Measurements from ENCODE around the gene CRACR2A. TPM values are rescaled to one million over a fixed set of nuclear protein-coding genes. Genes with fewer than 3 reads are reported as not detected.

The CRACR2A gene
- total RNA-seq, 1 experiment from 2014 or later: 9.5 TPM

DNA sequence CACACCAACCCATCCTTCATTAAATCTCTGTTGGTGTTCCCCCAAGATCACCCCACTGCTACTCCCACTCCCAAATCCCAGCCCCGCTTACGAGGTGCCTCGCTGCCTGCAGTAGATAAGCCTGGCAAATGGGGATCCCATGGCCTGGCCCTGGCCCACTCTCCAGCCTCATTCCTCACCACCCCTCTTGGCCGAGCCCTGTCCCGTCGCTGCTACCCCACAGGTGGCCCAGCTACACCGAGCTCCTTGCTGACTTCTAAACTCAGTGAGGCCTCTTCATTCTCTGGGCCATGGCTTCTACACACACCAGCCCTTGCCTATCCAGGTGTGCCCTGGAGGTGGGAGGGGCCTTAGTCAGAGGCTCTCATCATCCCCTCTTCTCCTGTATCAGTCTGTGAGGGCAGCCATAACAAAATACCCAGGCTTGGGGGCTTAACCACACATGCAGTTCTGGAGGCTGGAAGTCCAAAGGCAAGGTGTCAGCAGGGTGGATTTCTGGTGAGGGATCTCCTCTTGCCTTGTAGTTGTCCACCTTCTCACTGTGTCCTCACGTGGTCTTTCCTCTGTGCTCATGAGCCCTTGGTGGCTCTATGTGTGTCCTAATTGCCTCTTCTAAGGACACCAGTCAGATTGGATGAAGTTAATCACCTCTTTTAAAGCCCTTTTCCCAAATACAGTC, 169.1 kb downstream of the CRACR2A start:
- H3K27me3 ChIP-seq: no peaks in the 10 kb centered on the region
- no peak overlapping the region for H3K4me3 ChIP-seq
- H3K9me3 ChIP-seq: no peaks in the 10 kb centered on the region
- DNase-seq: no peak
- H3K36me3 ChIP-seq: no peaks in the 10 kb centered on the region

DNA sequence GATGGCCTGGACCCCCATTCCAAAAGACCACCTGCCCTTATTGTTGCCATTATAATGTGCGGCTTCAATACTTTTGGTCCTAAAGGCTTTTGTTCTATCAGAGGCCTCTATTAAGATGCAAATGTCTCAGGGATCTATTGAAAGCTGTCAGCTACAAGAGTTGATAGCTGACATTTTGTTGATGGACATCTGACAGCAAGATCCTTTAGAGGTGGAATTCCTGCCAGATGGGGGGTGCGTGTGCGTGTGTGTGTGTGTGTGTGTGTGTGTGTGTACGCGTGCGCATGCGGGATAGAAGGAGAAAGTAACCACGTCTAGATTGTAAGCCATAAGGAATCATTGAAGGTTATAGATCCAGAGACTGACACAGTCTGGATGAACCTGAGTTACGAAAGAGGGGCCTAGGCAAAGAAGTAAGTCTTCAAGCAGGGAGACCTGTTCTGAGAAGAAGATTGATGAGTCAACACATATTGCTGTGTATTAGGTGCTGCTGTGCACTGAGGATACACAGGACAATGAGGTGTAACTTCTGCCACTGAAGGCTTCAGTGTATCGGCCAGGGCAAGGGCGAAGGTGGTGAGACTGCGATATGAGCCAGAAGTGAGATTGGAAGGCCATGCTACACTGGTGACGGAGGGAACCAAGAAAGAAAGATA, 172.7 kb downstream of the CRACR2A start:
- no peaks in the 10 kb centered on the region for H3K9me3 ChIP-seq
- H3K36me3 ChIP-seq: no peaks in the 10 kb centered on the region
- H3K27me3 ChIP-seq: no peaks in the 10 kb centered on the region
- H3K4me3 ChIP-seq: no peak overlapping the region
- no peak for DNase-seq

DNA sequence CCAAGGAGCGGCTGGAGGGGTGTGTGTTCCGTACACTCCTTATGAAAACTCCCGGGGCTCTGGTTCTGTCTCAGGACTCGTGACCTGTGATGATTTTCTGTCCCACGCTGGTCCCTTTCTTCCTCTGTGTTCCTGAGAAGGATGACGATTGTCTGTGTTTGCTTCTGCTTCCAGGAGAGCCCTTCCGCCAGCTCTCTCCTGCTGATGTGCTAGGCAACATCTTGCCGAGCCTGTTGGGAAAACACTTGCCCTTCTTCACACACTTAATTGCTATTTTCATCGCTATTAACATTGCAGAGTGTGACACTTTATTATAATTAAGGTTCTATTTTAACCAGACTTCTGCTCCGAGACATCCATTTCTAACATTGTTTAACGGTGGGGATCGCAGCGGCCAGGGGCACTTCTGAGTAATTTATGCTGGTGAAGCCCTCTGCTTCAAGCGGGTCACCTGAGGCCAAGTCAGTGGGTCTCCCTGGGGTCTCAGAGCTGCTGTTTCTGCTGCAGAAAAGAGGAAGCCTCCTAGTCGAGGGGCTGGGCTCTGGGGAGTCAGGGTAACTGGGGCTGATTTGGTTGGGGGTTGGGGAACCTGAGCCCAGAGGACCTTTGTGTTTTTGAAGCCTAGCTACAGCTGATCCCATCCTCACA, 173.3 kb downstream of the CRACR2A start:
- no peaks in the 10 kb centered on the region for H3K27me3 ChIP-seq
- H3K36me3 ChIP-seq: no peaks in the 10 kb centered on the region
- no peak overlapping the region for H3K4me3 ChIP-seq
- no peak for DNase-seq
- no peaks in the 10 kb centered on the region for H3K9me3 ChIP-seq

DNA sequence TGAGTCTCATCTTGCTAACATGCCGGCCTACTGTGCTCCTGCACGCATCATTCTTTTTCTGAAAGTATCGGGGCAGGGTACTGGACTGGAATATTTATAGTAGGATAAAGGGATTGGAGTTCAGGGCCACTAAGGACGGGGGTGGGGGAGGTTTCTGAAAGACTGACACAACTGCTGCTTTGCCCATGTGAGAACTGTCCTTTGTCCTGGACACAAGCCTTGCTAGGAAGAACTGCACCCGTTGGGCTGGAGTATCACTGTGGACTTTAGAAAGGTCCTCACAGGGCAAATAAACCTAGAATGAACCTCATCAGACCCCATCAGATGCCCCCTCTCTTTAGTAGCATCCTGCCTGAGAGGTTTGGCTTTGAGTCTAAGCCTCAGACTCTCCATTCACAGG, 174.4 kb downstream of the CRACR2A start:
- no peaks in the 10 kb centered on the region for H3K27me3 ChIP-seq
- no peak overlapping the region for H3K4me3 ChIP-seq
- H3K36me3 ChIP-seq: no peaks in the 10 kb centered on the region
- no peak for DNase-seq
- no peaks in the 10 kb centered on the region for H3K9me3 ChIP-seq

DNA sequence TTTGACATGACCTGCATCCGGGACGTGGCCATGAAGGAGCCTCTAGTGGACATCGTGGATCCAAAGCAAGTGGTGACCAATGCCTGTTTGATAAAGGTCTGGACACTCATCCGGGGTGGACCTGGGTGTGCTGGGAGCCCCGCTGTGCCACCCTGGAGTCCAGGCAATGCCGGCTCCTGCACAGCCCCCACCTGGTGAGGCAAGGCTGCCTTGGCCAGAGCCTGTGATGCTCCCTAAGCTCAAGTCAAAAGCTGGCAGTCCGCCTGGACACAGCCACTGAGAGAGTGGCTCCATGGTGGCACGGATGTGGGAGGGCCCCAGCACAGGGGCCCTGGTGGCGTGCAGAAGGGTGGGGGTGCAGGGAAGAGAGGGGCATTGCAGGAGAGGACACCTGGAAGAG, 176.0 kb downstream of the CRACR2A start:
- Histone ChIP-seq H3K27me3 (0 out of 2 replicates have a peak, but pooled peaks cover 3% of the 10 kb centered on the region), H3K4me3 (no peak overlapping the region), H3K9me3 (no peaks in the 10 kb centered on the region), H3K36me3 (no peaks in the 10 kb centered on the region)
- DNase-seq: no peak

DNA sequence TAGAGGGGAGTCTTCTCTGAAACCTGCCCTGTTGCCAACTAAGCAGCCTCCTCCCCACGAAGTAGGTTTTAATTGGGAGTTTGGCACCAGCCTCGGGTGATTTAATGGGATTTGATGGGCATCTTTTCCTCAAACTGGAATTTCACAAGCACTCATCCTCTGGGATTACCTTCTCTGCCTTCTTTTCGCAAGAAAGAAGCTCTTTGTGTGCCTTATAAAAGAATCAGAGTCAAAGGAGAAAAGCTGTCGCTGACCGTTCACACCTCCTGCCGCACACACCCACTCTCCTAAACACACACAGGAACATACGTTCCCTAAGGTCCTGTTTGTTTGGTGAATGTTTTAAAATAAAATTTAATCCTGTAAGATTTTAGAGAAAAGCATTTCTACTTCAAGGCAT, 177.9 kb downstream of the CRACR2A start:
- no peaks in the 10 kb centered on the region for H3K36me3 ChIP-seq
- H3K4me3 ChIP-seq: no peak overlapping the region
- H3K27me3 ChIP-seq: 0 out of 2 replicates have a peak, but pooled peaks cover 5% of the 10 kb centered on the region
- no peak for DNase-seq
- H3K9me3 ChIP-seq: no peaks in the 10 kb centered on the region

DNA sequence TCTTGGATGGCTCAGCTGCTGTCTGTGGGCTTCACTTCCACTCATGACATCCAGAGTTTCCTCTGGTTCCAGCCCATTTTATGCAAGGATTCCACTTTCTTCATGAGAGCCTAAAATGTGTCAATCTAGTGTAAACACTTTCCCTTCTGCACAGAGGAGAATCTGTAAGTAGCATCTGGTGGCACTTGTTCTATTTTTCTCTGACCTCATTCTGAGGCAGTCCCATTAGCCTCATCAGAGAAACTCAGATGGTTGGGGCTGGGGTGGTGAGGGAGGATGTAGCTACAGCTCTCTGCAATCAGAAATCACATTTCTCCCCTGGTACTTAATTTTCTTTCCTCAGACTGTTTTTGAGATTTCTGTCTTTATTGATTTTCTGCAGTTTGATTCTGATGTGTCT, 180.3 kb downstream of the CRACR2A start:
- Histone ChIP-seq H3K27me3 (0 out of 2 replicates have a peak, but pooled peaks cover 5% of the 10 kb centered on the region), H3K4me3 (no peak overlapping the region), H3K9me3 (no peaks in the 10 kb centered on the region), H3K36me3 (no peaks in the 10 kb centered on the region)
- DNase-seq: no peak

DNA sequence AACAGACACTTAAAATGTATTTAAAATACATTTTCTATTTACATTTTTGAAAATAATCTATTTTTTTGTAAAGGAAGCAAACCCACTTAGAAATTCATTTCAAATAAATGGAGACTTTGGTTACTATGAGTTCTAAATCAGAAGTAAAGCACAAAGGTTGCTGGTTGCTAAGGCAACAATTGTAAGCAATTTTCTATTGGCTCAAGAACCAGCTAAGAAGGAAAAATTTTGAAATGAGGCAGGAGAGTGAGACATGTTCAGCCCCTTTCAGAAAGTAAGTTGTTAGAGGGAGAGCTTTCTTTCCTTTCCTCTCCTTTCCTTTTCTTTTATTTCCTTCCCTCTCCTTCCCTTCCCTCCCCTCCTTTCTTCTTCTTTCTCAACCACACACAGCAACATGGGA, 181.2 kb downstream of the CRACR2A start:
- Histone ChIP-seq H3K27me3 (0 out of 2 replicates have a peak, but pooled peaks cover 5% of the 10 kb centered on the region), H3K4me3 (no peak overlapping the region), H3K9me3 (no peaks in the 10 kb centered on the region), H3K36me3 (no peaks in the 10 kb centered on the region)
- DNase-seq: no peak

DNA sequence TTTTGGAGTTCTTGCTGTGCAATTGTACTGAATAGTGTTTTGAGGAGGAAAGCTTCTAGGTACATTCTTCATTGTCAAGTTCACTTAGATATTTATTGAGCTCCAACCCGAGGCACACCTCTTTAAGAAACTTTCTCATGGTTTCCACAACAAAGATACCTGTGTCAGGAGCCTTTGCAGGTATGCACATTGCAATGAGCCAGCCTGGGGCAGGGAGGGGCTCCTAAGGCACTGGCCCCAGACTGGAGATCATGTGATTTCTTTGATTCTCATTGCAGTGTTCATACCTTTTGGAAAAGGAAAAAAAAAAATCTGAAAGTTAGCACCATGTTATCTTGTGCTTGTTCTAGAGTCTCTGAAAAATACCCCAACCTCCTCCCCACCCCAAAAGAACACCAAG, 181.6 kb downstream of the CRACR2A start:
- Histone ChIP-seq H3K9me3 (no peaks in the 10 kb centered on the region), H3K4me3 (no peak overlapping the region), H3K27me3 (0 out of 2 replicates have a peak, but pooled peaks cover 5% of the 10 kb centered on the region), H3K36me3 (no peaks in the 10 kb centered on the region)
- DNase-seq: no peak

DNA sequence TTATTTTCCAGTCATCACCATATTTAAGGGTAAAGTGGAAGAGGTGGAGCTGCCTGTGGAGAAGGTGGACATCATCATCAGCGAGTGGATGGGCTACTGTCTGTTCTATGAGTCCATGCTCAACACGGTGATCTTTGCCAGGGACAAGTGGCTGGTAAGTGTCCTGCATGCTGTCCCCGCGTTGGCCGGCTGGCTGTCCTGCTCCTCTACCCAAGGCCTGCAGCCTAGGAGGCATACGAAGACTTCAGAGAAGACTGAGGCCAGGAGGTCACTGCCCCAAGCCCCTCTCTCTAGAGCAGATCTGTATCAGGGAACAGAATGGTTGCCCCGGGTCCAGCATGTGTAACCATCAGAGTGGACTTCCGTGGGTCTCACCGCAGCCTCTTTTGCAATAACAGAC, 184.2 kb downstream of the CRACR2A start:
- no peak overlapping the region for H3K4me3 ChIP-seq
- DNase-seq: no peak
- 0 out of 2 replicates have a peak, but pooled peaks cover 5% of the 10 kb centered on the region for H3K27me3 ChIP-seq
- H3K9me3 ChIP-seq: no peaks in the 10 kb centered on the region
- no peaks in the 10 kb centered on the region for H3K36me3 ChIP-seq

DNA sequence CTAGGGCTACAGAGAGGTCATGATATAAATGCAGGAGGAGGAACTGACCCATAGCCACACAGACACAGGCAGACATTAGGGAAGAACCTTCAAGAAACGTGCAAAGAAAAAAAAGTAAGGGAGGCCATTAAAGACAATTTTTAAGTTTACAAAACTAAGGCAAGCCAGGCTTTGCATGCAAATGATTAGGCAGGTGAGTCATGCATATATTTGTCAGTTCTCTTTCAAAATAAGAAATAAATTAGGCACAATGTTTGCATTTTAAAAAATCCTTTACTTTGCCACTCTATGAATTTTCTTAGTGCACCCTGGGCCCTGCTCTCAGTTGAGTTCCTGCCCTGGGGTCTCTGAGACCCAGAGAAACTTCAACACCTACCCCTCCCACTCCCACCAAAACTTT, 186.9 kb downstream of the CRACR2A start:
- Histone ChIP-seq H3K36me3 (no peaks in the 10 kb centered on the region), H3K27me3 (0 out of 2 replicates have a peak, but pooled peaks cover 2% of the 10 kb centered on the region), H3K9me3 (no peaks in the 10 kb centered on the region), H3K4me3 (no peak overlapping the region)
- DNase-seq: no peak

Other genes with a start within 250 kb of the CRACR2A start
- 2.3 and 3.5 TPM in 2 replicates for gene PARP11, start 120.3 kb upstream of the CRACR2A start, total RNA-seq (2014; rRNA removed; shearing (Covaris generic); ENCODE audit: low replicate concordance)